ENCODE measurements around the gene TRIL.

Gene TRIL

GRCh38 chr7:28983396-28984190 lies 25.5 kb upstream of the TRIL start:
- no peak overlapping the region for H2BK12ac ChIP-seq (ENCODE audit: low read length)
- no peak overlapping the region for H3K4me2 ChIP-seq (ENCODE audit: insufficient read depth, low read length, poor library complexity, severe bottlenecking)
- no peaks in the 10 kb centered on the region for H3K27me3 ChIP-seq (ENCODE audit: control insufficient read depth in 3 of 3, insufficient read depth in 3 of 3, low read depth in 1 of 3, low read length in 3 of 3)
- H3K9me3 ChIP-seq (replicated peaks in 1 of 2; ENCODE audit: control insufficient read depth in 2 of 2, insufficient read depth in 1 of 2, low read depth in 1 of 2, low read length in 2 of 2): peaks cover 0 to 6% of the 10 kb centered on the region in 2 donors
- no peak overlapping the region for H2AFZ ChIP-seq (ENCODE audit: low read length)
- no peak for DNase-seq (ENCODE audit: low spot score)
- H3K18ac ChIP-seq (ENCODE audit: low read length): no peak overlapping the region
- H3K36me3 ChIP-seq (replicated peaks in 1 of 2; ENCODE audit: control insufficient read depth in 2 of 2, insufficient read depth in 2 of 2, low read length in 2 of 2): no peaks in the 10 kb centered on the region
- H2BK5ac ChIP-seq (ENCODE audit: low read length): no peak overlapping the region
- no peak overlapping the region for H3K14ac ChIP-seq (ENCODE audit: low read length)
- H3K4me1 ChIP-seq (ENCODE audit: control insufficient read depth in 2 of 2, insufficient read depth in 1 of 2, low read depth in 1 of 2, low read length in 2 of 2): peaks cover 12 to 14% of the 10 kb centered on the region in 2 donors
- no peak overlapping the region for H3K4me3 ChIP-seq (ENCODE audit: low read length in 2 of 2)
- H2AK5ac ChIP-seq (ENCODE audit: low read depth, low read length): no peak overlapping the region
- H4K8ac ChIP-seq (ENCODE audit: low read depth, low read length): no peak overlapping the region
- H2BK120ac ChIP-seq (ENCODE audit: low read depth, low read length): no peak overlapping the region
- H3K23ac ChIP-seq (ENCODE audit: low read depth, low read length, poor library complexity): no peak overlapping the region
- no peaks in the 10 kb centered on the region for H3K79me1 ChIP-seq (ENCODE audit: low read depth, low read length)
- no peak overlapping the region for H3K27ac ChIP-seq (replicated peaks; ENCODE audit: low read length)
- WGBS, 2 donors (ENCODE audit: extremely low coverage in 2 of 2, insufficient read length in 2 of 2, insufficient replicate concordance in 1 of 2): no CpG with 5 or more reads among the region's 4 CpGs
- no peak overlapping the region for H3K4ac ChIP-seq (ENCODE audit: low read length)
- no peak overlapping the region for H4K91ac ChIP-seq (ENCODE audit: low read depth, low read length, poor library complexity)
- no peak overlapping the region for H2BK15ac ChIP-seq (ENCODE audit: low read length)
- H3K9ac ChIP-seq (ENCODE audit: low read depth, low read length, poor library complexity): no peak overlapping the region

GRCh38 chr7:28981161-28981465 lies 23.0 kb upstream of the TRIL start:
- Histone ChIP-seq H2BK5ac (ENCODE audit: low read length) (no peak overlapping the region), H3K4me2 (ENCODE audit: insufficient read depth, low read length, poor library complexity, severe bottlenecking) (no peak overlapping the region), H2AFZ (ENCODE audit: low read length) (no peak overlapping the region), H3K27me3 (ENCODE audit: control insufficient read depth in 3 of 3, insufficient read depth in 3 of 3, low read depth in 1 of 3, low read length in 3 of 3) (no peaks in the 10 kb centered on the region), H2AK5ac (ENCODE audit: low read depth, low read length) (no peak overlapping the region), H4K8ac (ENCODE audit: low read depth, low read length) (no peak overlapping the region), H2BK120ac (ENCODE audit: low read depth, low read length) (no peak overlapping the region), H3K27ac (replicated peaks; ENCODE audit: low read length) (no peak overlapping the region), H3K4me1 (ENCODE audit: control insufficient read depth in 2 of 2, insufficient read depth in 1 of 2, low read depth in 1 of 2, low read length in 2 of 2) (peaks cover 9 to 14% of the 10 kb centered on the region in 2 donors), H2BK12ac (ENCODE audit: low read length) (no peak overlapping the region), H3K9me3 (replicated peaks in 1 of 2; ENCODE audit: control insufficient read depth in 2 of 2, insufficient read depth in 1 of 2, low read depth in 1 of 2, low read length in 2 of 2) (peaks cover 0 to 19% of the 10 kb centered on the region in 2 donors), H3K36me3 (replicated peaks in 1 of 2; ENCODE audit: control insufficient read depth in 2 of 2, insufficient read depth in 2 of 2, low read length in 2 of 2) (no peaks in the 10 kb centered on the region), H2BK15ac (ENCODE audit: low read length) (no peak overlapping the region), H3K18ac (ENCODE audit: low read length) (no peak overlapping the region), H4K91ac (ENCODE audit: low read depth, low read length, poor library complexity) (no peak overlapping the region), H3K79me1 (ENCODE audit: low read depth, low read length) (no peaks in the 10 kb centered on the region), H3K14ac (ENCODE audit: low read length) (no peak overlapping the region), H3K23ac (ENCODE audit: low read depth, low read length, poor library complexity) (no peak overlapping the region), H3K4ac (ENCODE audit: low read length) (no peak overlapping the region), H3K4me3 (ENCODE audit: low read length in 2 of 2) (no peak overlapping the region), H3K9ac (ENCODE audit: low read depth, low read length, poor library complexity) (no peak overlapping the region)
- no CpG with 5 or more reads among the region's 4 CpGs for WGBS, 2 donors (ENCODE audit: extremely low coverage in 2 of 2, insufficient read length in 2 of 2, insufficient replicate concordance in 1 of 2)
- DNase-seq (ENCODE audit: low spot score): no peak

GRCh38 chr7:28980451-28981160 lies 22.5 kb upstream of the TRIL start:
- Histone ChIP-seq H3K4me1 (ENCODE audit: control insufficient read depth in 2 of 2, insufficient read depth in 1 of 2, low read depth in 1 of 2, low read length in 2 of 2) (peaks cover 9 to 14% of the 10 kb centered on the region in 2 donors), H3K9me3 (replicated peaks in 1 of 2; ENCODE audit: control insufficient read depth in 2 of 2, insufficient read depth in 1 of 2, low read depth in 1 of 2, low read length in 2 of 2) (peaks cover 0 to 22% of the 10 kb centered on the region in 2 donors), H2AK5ac (ENCODE audit: low read depth, low read length) (no peak overlapping the region), H3K79me1 (ENCODE audit: low read depth, low read length) (no peaks in the 10 kb centered on the region), H3K9ac (ENCODE audit: low read depth, low read length, poor library complexity) (no peak overlapping the region), H2BK15ac (ENCODE audit: low read length) (no peak overlapping the region), H2BK120ac (ENCODE audit: low read depth, low read length) (no peak overlapping the region), H2AFZ (ENCODE audit: low read length) (no peak overlapping the region), H3K23ac (ENCODE audit: low read depth, low read length, poor library complexity) (no peak overlapping the region), H3K18ac (ENCODE audit: low read length) (no peak overlapping the region), H3K4me3 (ENCODE audit: low read length in 2 of 2) (no peak overlapping the region), H3K36me3 (replicated peaks in 1 of 2; ENCODE audit: control insufficient read depth in 2 of 2, insufficient read depth in 2 of 2, low read length in 2 of 2) (no peaks in the 10 kb centered on the region), H3K27ac (replicated peaks; ENCODE audit: low read length) (no peak overlapping the region), H2BK5ac (ENCODE audit: low read length) (no peak overlapping the region), H3K4ac (ENCODE audit: low read length) (no peak overlapping the region), H3K4me2 (ENCODE audit: insufficient read depth, low read length, poor library complexity, severe bottlenecking) (no peak overlapping the region), H3K14ac (ENCODE audit: low read length) (no peak overlapping the region), H2BK12ac (ENCODE audit: low read length) (no peak overlapping the region), H3K27me3 (ENCODE audit: control insufficient read depth in 3 of 3, insufficient read depth in 3 of 3, low read depth in 1 of 3, low read length in 3 of 3) (no peaks in the 10 kb centered on the region), H4K8ac (ENCODE audit: low read depth, low read length) (no peak overlapping the region), H4K91ac (ENCODE audit: low read depth, low read length, poor library complexity) (no peak overlapping the region)
- no peak for DNase-seq (ENCODE audit: low spot score)
- no CpG with 5 or more reads among the region's 8 CpGs for WGBS, 2 donors (ENCODE audit: extremely low coverage in 2 of 2, insufficient read length in 2 of 2, insufficient replicate concordance in 1 of 2)

- H3K4me3 ChIP-seq (ENCODE audit: low read length in 2 of 2): peak overlapping the region in 1 of 2 donors; percentile 1
- H3K23ac ChIP-seq (ENCODE audit: low read depth, low read length, poor library complexity): peak overlapping the region; percentile 27
- peak overlapping the region; percentile 34 for H4K91ac ChIP-seq (ENCODE audit: low read depth, low read length, poor library complexity)
- no peak overlapping the region for H4K8ac ChIP-seq (ENCODE audit: low read depth, low read length)
- H3K27ac ChIP-seq (replicated peaks; ENCODE audit: low read length): no peak overlapping the region
- H3K4ac ChIP-seq (ENCODE audit: low read length): no peak overlapping the region
- H3K36me3 ChIP-seq (replicated peaks in 1 of 2; ENCODE audit: control insufficient read depth in 2 of 2, insufficient read depth in 2 of 2, low read length in 2 of 2): no peaks in the 10 kb centered on the region
- no peaks in the 10 kb centered on the region for H3K27me3 ChIP-seq (ENCODE audit: control insufficient read depth in 3 of 3, insufficient read depth in 3 of 3, low read depth in 1 of 3, low read length in 3 of 3)
- H3K9ac ChIP-seq (ENCODE audit: low read depth, low read length, poor library complexity): no peak overlapping the region
- H3K14ac ChIP-seq (ENCODE audit: low read length): no peak overlapping the region
- no peak overlapping the region for H2BK15ac ChIP-seq (ENCODE audit: low read length)
- peaks cover 0 to 28% of the 10 kb centered on the region in 2 donors for H3K9me3 ChIP-seq (replicated peaks in 1 of 2; ENCODE audit: control insufficient read depth in 2 of 2, insufficient read depth in 1 of 2, low read depth in 1 of 2, low read length in 2 of 2)
- H2AFZ ChIP-seq (ENCODE audit: low read length): no peak overlapping the region
- H2AK5ac ChIP-seq (ENCODE audit: low read depth, low read length): no peak overlapping the region
- no peak overlapping the region for H3K18ac ChIP-seq (ENCODE audit: low read length)
- DNase-seq (ENCODE audit: low spot score): no peak
- H2BK5ac ChIP-seq (ENCODE audit: low read length): no peak overlapping the region
- WGBS, 2 donors (ENCODE audit: extremely low coverage in 2 of 2, insufficient read length in 2 of 2, insufficient replicate concordance in 1 of 2): no CpG with 5 or more reads among the region's 3 CpGs
- H2BK120ac ChIP-seq (ENCODE audit: low read depth, low read length): no peak overlapping the region
- H3K4me1 ChIP-seq (ENCODE audit: control insufficient read depth in 2 of 2, insufficient read depth in 1 of 2, low read depth in 1 of 2, low read length in 2 of 2): peaks cover 4 to 5% of the 10 kb centered on the region in 2 donors
- H3K79me1 ChIP-seq (ENCODE audit: low read depth, low read length): no peaks in the 10 kb centered on the region
- no peak overlapping the region for H2BK12ac ChIP-seq (ENCODE audit: low read length)
- no peak overlapping the region for H3K4me2 ChIP-seq (ENCODE audit: insufficient read depth, low read length, poor library complexity, severe bottlenecking)
Observed at GRCh38 chr7:28979776-28980175, 21.6 kb upstream of the TRIL start.

Measured in neuronal stem cell (in vitro differentiated cells).